ENCODE data around the gene EFL1. TPM values are rescaled to one million over a fixed set of nuclear protein-coding genes. Genes with fewer than 3 reads are reported as not detected.

Gene EFL1
- total and polyA plus RNA-seq, 7 donors, result 9.2 to 19.7 (median 13.1) TPM

DNA sequence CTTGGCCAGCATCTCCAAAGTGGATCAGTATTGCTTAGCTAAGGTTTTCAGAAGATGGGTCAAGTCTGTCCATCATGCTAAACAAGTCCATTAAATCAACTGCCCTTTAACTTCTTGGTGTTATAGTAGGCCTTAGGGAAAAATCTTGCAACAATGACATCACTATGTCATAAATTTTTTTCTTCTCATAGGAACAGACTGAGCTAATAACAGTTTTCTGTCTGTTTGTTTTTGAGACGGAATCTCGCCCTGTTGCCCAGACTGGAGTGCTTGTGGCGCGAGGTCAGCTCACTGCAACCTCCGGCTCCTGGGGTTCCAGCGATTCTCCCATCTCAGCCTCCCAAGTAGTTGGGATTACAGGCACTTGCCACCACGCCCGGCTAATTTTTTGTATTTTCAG, 94.2 kb downstream of the EFL1 start:
- Histone ChIP-seq H3K9me3 (no peaks in the 10 kb centered on the region), H3K4me1 (peaks cover 3% of the 10 kb centered on the region), H3K27ac (no peak overlapping the region), H3K36me3 (ENCODE audit: insufficient read depth in 1 of 2, low read depth in 1 of 2) (peaks cover 0 to 6% of the 10 kb centered on the region in 2 donors), H3K4me3 (no peak overlapping the region), H3K27me3 (ENCODE audit: insufficient read depth in 3 of 3, low read length in 2 of 3) (no peaks in the 10 kb centered on the region)
- intact Hi-C loops (cut with DNase I), result no loop called here
- 89 to 94% (median 93%) methylated on average over 8 of the region's 8 CpGs for WGBS, 3 donors
- no peak for TF ChIP-seq CTCF (IDR thresholded peaks at IDR 0.05)
- DNase-seq (no peak), ATAC-seq (no peak)

- no peak for TF ChIP-seq CTCF (IDR thresholded peaks at IDR 0.05)
- 43 to 64% (median 45%) methylated on average over 1 of the region's 1 CpG for WGBS, 3 donors
- Histone ChIP-seq H3K27me3 (ENCODE audit: insufficient read depth in 3 of 3, low read length in 2 of 3) (no peaks in the 10 kb centered on the region), H3K4me3 (no peak overlapping the region), H3K9me3 (no peaks in the 10 kb centered on the region), H3K36me3 (ENCODE audit: insufficient read depth in 1 of 2, low read depth in 1 of 2) (peaks cover 6 to 17% of the 10 kb centered on the region in 2 donors), H3K27ac (no peak overlapping the region), H3K4me1 (no peaks in the 10 kb centered on the region)
- DNase-seq, result no peak
- intact Hi-C loops (cut with DNase I), result no loop called here
- no peak for ATAC-seq
Measured at GRCh38 chr15:82165948-82166376, 96.6 kb downstream of the EFL1 start.

GRCh38 chr15:82159922-82160321, 102.6 kb downstream of the EFL1 start:
- intact Hi-C loops (cut with DNase I), result no loop called here
- no peak overlapping the region for H3K27ac ChIP-seq

DNA sequence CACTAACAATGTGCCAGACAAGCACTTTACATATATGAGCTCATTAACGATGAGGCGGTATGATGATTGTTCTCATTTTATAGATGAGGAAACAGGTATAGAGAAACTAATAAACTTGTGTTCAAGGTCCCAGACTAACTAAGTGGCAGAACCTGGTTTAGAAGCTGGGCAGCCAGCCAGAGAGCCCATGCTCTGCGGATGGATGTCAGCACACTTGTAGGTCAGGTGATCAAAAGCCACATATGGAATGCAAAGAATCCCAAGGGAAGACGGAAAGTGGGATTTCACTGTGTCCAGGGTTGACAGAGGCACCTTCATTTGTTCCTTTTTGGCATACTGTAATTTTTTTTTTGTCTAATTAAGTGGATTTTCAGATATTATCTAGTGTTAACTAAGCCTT, 103.7 kb downstream of the EFL1 start:
- H3K27ac ChIP-seq, result no peak overlapping the region
- 90 to 94% (median 93%) methylated on average over 4 of the region's 4 CpGs for WGBS, 3 donors
- H3K4me1 ChIP-seq, result no peaks in the 10 kb centered on the region
- H3K9me3 ChIP-seq, result no peaks in the 10 kb centered on the region
- no peaks in the 10 kb centered on the region for H3K27me3 ChIP-seq (ENCODE audit: insufficient read depth in 3 of 3, low read length in 2 of 3)
- intact Hi-C loops (cut with DNase I), result no loop called here
- no peak for DNase-seq
- no peak for TF ChIP-seq CTCF (IDR thresholded peaks at IDR 0.05)
- no peak for ATAC-seq
- peaks cover 9 to 32% of the 10 kb centered on the region in 2 donors for H3K36me3 ChIP-seq (ENCODE audit: insufficient read depth in 1 of 2, low read depth in 1 of 2)
- H3K4me3 ChIP-seq, result no peak overlapping the region

More at GRCh38 chr15:82159922-82160321, 102.6 kb downstream of the EFL1 start:
- Histone ChIP-seq H3K9me3 (no peaks in the 10 kb centered on the region), H3K4me1 (no peaks in the 10 kb centered on the region), H3K27me3 (ENCODE audit: insufficient read depth in 3 of 3, low read length in 2 of 3) (no peaks in the 10 kb centered on the region), H3K36me3 (ENCODE audit: insufficient read depth in 1 of 2, low read depth in 1 of 2) (peaks cover 9 to 33% of the 10 kb centered on the region in 2 donors), H3K4me3 (no peak overlapping the region)
- no peak for TF ChIP-seq CTCF (IDR thresholded peaks at IDR 0.05)
- peak in 1 of 2 donors; percentile 71 for DNase-seq
- 95 to 98% (median 97%) methylated on average over 2 of the region's 2 CpGs for WGBS, 3 donors
- peak; percentile 65 to 97 (median 92) for ATAC-seq

GRCh38 chr15:82150645-82151044, 111.9 kb downstream of the EFL1 start:
- WGBS, 3 donors, result 87 to 100% (median 92%) methylated on average over 1 of the region's 1 CpG
- Histone ChIP-seq H3K27me3 (ENCODE audit: insufficient read depth in 3 of 3, low read length in 2 of 3) (no peaks in the 10 kb centered on the region), H3K9me3 (no peaks in the 10 kb centered on the region), H3K27ac (no peak overlapping the region), H3K4me3 (no peak overlapping the region), H3K36me3 (ENCODE audit: insufficient read depth in 1 of 2, low read depth in 1 of 2) (peaks cover 3 to 32% of the 10 kb centered on the region in 2 donors), H3K4me1 (no peaks in the 10 kb centered on the region)
- ATAC-seq (no peak), DNase-seq (no peak)
- intact Hi-C loops (cut with DNase I), result no loop called here
- no peak for TF ChIP-seq CTCF (IDR thresholded peaks at IDR 0.05)
